PC-9 (cell line): ENCODE data around the gene VEPH1. TPM values are rescaled to one million over a fixed set of nuclear protein-coding genes. Genes with fewer than 3 reads are reported as not detected.

Experiments used
- BruUV-seq: library from RNA; stranded (reverse); fragments of 400-500 nt; replicated peaks from 2 replicates; lab custom pipeline; 2021; lab: Mats Ljungman, UMichigan
- CTCF ChIA-PET: fragments of 300-600 bp; sonication (Branson Sonifier 250); formaldehyde crosslinking; loops from one replicate; lab custom pipeline; 2022; ENCODE audit warnings: antibody characterized with exemption; lab: Charles Lee
- POLR2A ChIA-PET: fragments of 300-600 bp; sonication (Branson Sonifier 250); formaldehyde crosslinking; loops from one replicate; lab custom pipeline; 2022; ENCODE audit warnings: antibody characterized with exemption; ENCODE audit not compliant: unreplicated experiment; lab: Charles Lee
- DNase-seq, 2 experiments: peaks; one replicate each; pipeline versions ENCODE4 v3.0.0 to v3.0.0-alpha.2; 2015 to 2022; ENCODE audit warnings: mixed read lengths in 1 of 2
- H2AFZ ChIP-seq: fragments of 200-600 bp; sonication (generic); 2 replicates; pipeline ENCODE4 v1.8.1; 2017; ENCODE audit warnings: antibody characterized with exemption
- H3F3A ChIP-seq: fragments of 200-600 bp; sonication (generic); 2 replicates; pipeline ENCODE4 v1.8.1; 2017; ENCODE audit warnings: antibody characterized with exemption, mild to moderate bottlenecking, low read depth; ENCODE audit not compliant: insufficient read depth
- H3K27ac ChIP-seq: fragments of 200-600 bp; sonication (generic); 2 replicates; pipeline ENCODE4 v1.6.1; 2016; ENCODE audit warnings: mixed run types
- H3K27me3 ChIP-seq: fragments of 200-600 bp; sonication (generic); 2 replicates; pipeline ENCODE4 v1.6.1; 2016; ENCODE audit warnings: low read depth, mixed run types; ENCODE audit not compliant: insufficient read depth
- H3K36me3 ChIP-seq: fragments of 200-600 bp; sonication (generic); 2 replicates; pipeline ENCODE4 v1.6.1; 2016; ENCODE audit warnings: low read depth, mixed run types
- H3K4me1 ChIP-seq: fragments of 200-600 bp; sonication (generic); replicated peaks from 2 replicates; pipeline ENCODE4 v1.6.1; 2016; ENCODE audit warnings: mixed run types; ENCODE audit not compliant: insufficient read depth
- H3K4me2 ChIP-seq: fragments of 200-600 bp; sonication (generic); 2 replicates; pipeline ENCODE4 v1.6.1; 2017; ENCODE audit warnings: mixed run types
- H3K4me3 ChIP-seq: fragments of 200-600 bp; sonication (generic); 2 replicates; pipeline ENCODE4 v1.6.1; 2016; ENCODE audit warnings: mixed run types
- H3K79me2 ChIP-seq: fragments of 200-600 bp; sonication (generic); 2 replicates; pipeline ENCODE4 v1.6.1; 2017; ENCODE audit warnings: low read depth, mixed run types
- H3K9me2 ChIP-seq: fragments of 200-600 bp; sonication (generic); 2 replicates; pipeline ENCODE4 v1.8.1; 2017; ENCODE audit warnings: mild to moderate bottlenecking; ENCODE audit not compliant: insufficient read depth
- H3K9me3 ChIP-seq: fragments of 200-600 bp; sonication (generic); 2 replicates; pipeline ENCODE4 v1.8.1; 2016; ENCODE audit warnings: low read depth; ENCODE audit not compliant: insufficient read depth
- H4K20me1 ChIP-seq: fragments of 200-600 bp; sonication (generic); 2 replicates; pipeline ENCODE4 v1.8.1; 2017; ENCODE audit not compliant: insufficient read depth
- CTCF ChIP-seq: fragments of 200-600 bp; sonication (generic); conservative IDR thresholded peaks from 2 replicates; pipeline ENCODE4 v1.6.1; 2017; ENCODE audit warnings: mixed run types, antibody characterized with exemption, mild to moderate bottlenecking, moderate library complexity
- EZH2 ChIP-seq: fragments of 200-600 bp; sonication (generic); IDR thresholded peaks from 2 replicates; pipeline ENCODE4 v1.8.0; 2017; ENCODE audit warnings: antibody characterized with exemption, low read depth
- intact Hi-C: fragments of 100-400 bp; cut with micrococcal nuclease; formaldehyde crosslinking; loops from one replicate; pipeline ENCODE4 v1.10.0; 2022; ENCODE audit not compliant: unreplicated experiment
- total RNA-seq: library from RNA; stranded (reverse); gene quantifications from 2 replicates; pipeline ENCODE4 v1.2.3, GENCODE V29; 2021

The VEPH1 gene
- total RNA-seq, 1 experiment from 2014 or later = 4.0 TPM

- TF ChIP-seq EZH2 (no peak), CTCF (no peak)
- BruUV-seq = no TSS peak
- no peak overlapping the region for H3K4me3 ChIP-seq
Measured at GRCh38 chr3:157452097-157452496, 51.1 kb downstream of the VEPH1 start.

GRCh38 chr3:157447026-157447694 lies 56.1 kb downstream of the VEPH1 start:
- peak; percentile 70 for TF ChIP-seq CTCF
- no peak for TF ChIP-seq EZH2
- H3F3A ChIP-seq = 0 out of 2 replicates have a peak, but pooled peaks cover 5% of the 10 kb centered on the region
- no peak overlapping the region for H3K4me3 ChIP-seq

More at GRCh38 chr3:157452097-157452496, 51.1 kb downstream of the VEPH1 start:
- Histone ChIP-seq H3K36me3 (no peaks in the 10 kb centered on the region), H3K27ac (no peak overlapping the region), H4K20me1 (no peaks in the 10 kb centered on the region), H3K79me2 (no peaks in the 10 kb centered on the region), H3F3A (no peaks in the 10 kb centered on the region), H3K9me3 (no peaks in the 10 kb centered on the region), H2AFZ (no peak overlapping the region), H3K4me1 (peaks cover under 1% of the 10 kb centered on the region; the same call in 1 of the 2 replicates), H3K4me2 (no peak overlapping the region), H3K27me3 (no peaks in the 10 kb centered on the region), H3K9me2 (0 out of 2 replicates have a peak, but pooled peaks cover 6% of the 10 kb centered on the region)
- intact Hi-C loops = no loop called here
- POLR2A ChIA-PET = no interaction called here
- no peak for DNase-seq
- CTCF ChIA-PET = no interaction called here

GRCh38 chr3:157445857-157446256 lies 57.4 kb downstream of the VEPH1 start:
- H3K4me1 ChIP-seq = peaks cover 20% of the 10 kb centered on the region
- 0 out of 2 replicates have a peak, but pooled peaks cover 5% of the 10 kb centered on the region for H3F3A ChIP-seq
- no TSS peak for BruUV-seq
- no peak overlapping the region for H2AFZ ChIP-seq
- H3K9me3 ChIP-seq = no peaks in the 10 kb centered on the region
- peak in 1 of 2 experiments; percentile 78 for DNase-seq
- H3K9me2 ChIP-seq = no peaks in the 10 kb centered on the region
- no peak overlapping the region for H3K27ac ChIP-seq
- H3K27me3 ChIP-seq = no peaks in the 10 kb centered on the region
- no peak overlapping the region for H3K4me3 ChIP-seq
- 0 out of 2 replicates have a peak, but pooled peaks cover 10% of the 10 kb centered on the region for H3K36me3 ChIP-seq
- ChIA-PET POLR2A (interaction anchor here (0.5 kb wide), 1 partner anchor 272 kb away, joined by 3 read pairs; no protein-coding TSS in a partner anchor), CTCF (no interaction called here)
- H4K20me1 ChIP-seq = no peaks in the 10 kb centered on the region
- intact Hi-C loops = no loop called here
- H3K4me2 ChIP-seq = peak overlapping the region; percentile 35; the same call in 1 of the 2 replicates
- TF ChIP-seq EZH2 (no peak), CTCF (no peak)
- no peaks in the 10 kb centered on the region for H3K79me2 ChIP-seq

More at GRCh38 chr3:157447026-157447694, 56.1 kb downstream of the VEPH1 start:
- H3K79me2 ChIP-seq = no peaks in the 10 kb centered on the region
- H3K4me1 ChIP-seq = peaks cover 18% of the 10 kb centered on the region
- DNase-seq = no peak
- no peaks in the 10 kb centered on the region for H3K9me3 ChIP-seq
- no peak overlapping the region for H3K27ac ChIP-seq
- H3K9me2 ChIP-seq = no peaks in the 10 kb centered on the region
- intact Hi-C loops = loop anchor here (1.0 kb wide), 2 partner anchors 243 to 287 kb away; partner anchors contain the start of gene CCNL1
- H3K27me3 ChIP-seq = no peaks in the 10 kb centered on the region
- H3K36me3 ChIP-seq = 0 out of 2 replicates have a peak, but pooled peaks cover 5% of the 10 kb centered on the region
- no peak overlapping the region for H2AFZ ChIP-seq
- POLR2A ChIA-PET = interaction anchor here (0.7 kb wide), 1 partner anchor 308 kb away, joined by 17 read pairs; no protein-coding TSS in a partner anchor
- no peak overlapping the region for H3K4me2 ChIP-seq
- BruUV-seq = no TSS peak
- no peaks in the 10 kb centered on the region for H4K20me1 ChIP-seq
- CTCF ChIA-PET = interaction anchor here (0.7 kb wide), 1 partner anchor 240 kb away, joined by 7 read pairs; no protein-coding TSS in a partner anchor
